Measurements from ENCODE around the gene ADAMTSL3. TPM values are rescaled to one million over a fixed set of nuclear protein-coding genes. Genes with fewer than 3 reads are reported as not detected.

The ADAMTSL3 gene
- total RNA-seq, 1 donor from 2014 or later = 0.67 TPM

DNA sequence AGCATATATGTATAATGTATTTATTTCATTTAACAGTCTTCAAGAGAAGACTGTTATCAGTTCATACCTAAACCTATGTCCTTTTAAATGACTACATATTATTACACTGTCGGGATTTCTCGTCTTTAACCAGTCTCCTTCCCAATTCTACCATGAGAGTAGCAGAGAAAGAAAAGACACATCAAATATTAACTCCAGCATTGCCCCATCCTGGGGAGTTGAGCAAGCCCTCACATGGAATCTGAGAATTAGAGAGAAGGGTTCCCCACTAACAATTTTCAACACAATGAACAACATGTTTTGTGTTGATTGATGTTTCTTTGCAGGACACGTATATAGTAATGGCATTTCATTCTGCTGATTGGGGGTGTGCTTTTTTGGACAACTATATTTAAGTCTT lies 257.4 kb downstream of the ADAMTSL3 start:
- Histone ChIP-seq H3K4me3 (ENCODE audit: low read depth, low read length) (no peak overlapping the region), H3K36me3 (ENCODE audit: control insufficient read depth, insufficient read depth, low read length) (no peaks in the 10 kb centered on the region)
- TF ChIP-seq CTCF (IDR thresholded peaks at IDR 0.05; ENCODE audit: insufficient read depth, low read length, poor library complexity, severe bottlenecking) = no peak

DNA sequence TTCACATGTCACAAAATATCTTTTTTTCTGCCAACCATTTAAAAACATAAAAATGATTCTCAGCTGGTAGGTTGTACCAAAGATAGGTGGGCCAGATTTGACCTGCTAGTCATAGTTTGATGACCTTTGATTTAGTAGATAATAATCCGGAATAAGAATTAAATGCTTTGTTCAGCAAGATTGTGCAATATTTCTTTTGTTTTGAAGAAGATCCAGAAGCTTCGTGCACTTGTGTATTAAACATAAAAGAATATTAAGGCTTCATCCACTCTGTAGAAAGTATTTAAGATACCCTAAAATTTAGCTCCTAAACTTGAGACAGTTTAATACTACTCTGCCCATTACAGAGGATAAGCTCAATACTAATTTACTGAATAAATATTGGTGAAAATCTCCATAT lies 258.4 kb downstream of the ADAMTSL3 start:
- Histone ChIP-seq H3K4me3 (ENCODE audit: low read depth, low read length) (no peak overlapping the region), H3K36me3 (ENCODE audit: control insufficient read depth, insufficient read depth, low read length) (no peaks in the 10 kb centered on the region), H3K27me3 (ENCODE audit: control insufficient read depth, insufficient read depth, low read length) (no peaks in the 10 kb centered on the region)
- DNase-seq (ENCODE audit: low read depth) = no peak
- no peak for TF ChIP-seq CTCF (IDR thresholded peaks at IDR 0.05; ENCODE audit: insufficient read depth, low read length, poor library complexity, severe bottlenecking)

More for the DNA sequence above, 257.4 kb downstream of the ADAMTSL3 start:
- no peaks in the 10 kb centered on the region for H3K27me3 ChIP-seq (ENCODE audit: control insufficient read depth, insufficient read depth, low read length)
- no peak for DNase-seq (ENCODE audit: low read depth)

DNA sequence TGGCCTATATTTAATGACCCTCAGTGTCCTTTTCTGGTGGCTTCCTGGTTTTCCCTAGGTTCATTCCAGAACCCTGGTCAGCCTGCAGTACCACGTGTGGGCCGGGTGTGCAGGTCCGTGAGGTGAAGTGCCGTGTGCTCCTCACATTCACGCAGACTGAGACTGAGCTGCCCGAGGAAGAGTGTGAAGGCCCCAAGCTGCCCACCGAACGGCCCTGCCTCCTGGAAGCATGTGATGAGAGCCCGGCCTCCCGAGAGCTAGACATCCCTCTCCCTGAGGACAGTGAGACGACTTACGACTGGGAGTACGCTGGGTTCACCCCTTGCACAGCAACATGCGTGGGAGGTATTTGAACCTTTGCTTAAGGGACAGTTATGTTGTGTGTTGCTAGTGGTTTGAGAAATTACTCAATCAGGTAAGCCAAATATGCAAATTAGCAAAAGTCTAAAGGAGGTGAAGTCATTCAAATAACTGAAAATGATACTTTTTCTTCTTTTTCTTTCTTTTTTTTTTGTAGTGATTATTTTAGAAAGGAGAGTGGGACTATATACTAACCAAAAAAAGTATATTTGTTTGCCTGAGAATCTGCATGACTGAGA lies 259.2 kb downstream of the ADAMTSL3 start:
- Histone ChIP-seq H3K36me3 (ENCODE audit: control insufficient read depth, insufficient read depth, low read length) (no peaks in the 10 kb centered on the region), H3K27me3 (ENCODE audit: control insufficient read depth, insufficient read depth, low read length) (no peaks in the 10 kb centered on the region), H3K4me3 (ENCODE audit: low read depth, low read length) (no peak overlapping the region)
- DNase-seq (ENCODE audit: low read depth) = no peak
- no peak for TF ChIP-seq CTCF (IDR thresholded peaks at IDR 0.05; ENCODE audit: insufficient read depth, low read length, poor library complexity, severe bottlenecking)

- DNase-seq (ENCODE audit: low read depth) = no peak
- no peaks in the 10 kb centered on the region for H3K36me3 ChIP-seq (ENCODE audit: control insufficient read depth, insufficient read depth, low read length)
- no peak overlapping the region for H3K4me3 ChIP-seq (ENCODE audit: low read depth, low read length)
- no peak for TF ChIP-seq CTCF (IDR thresholded peaks at IDR 0.05; ENCODE audit: insufficient read depth, low read length, poor library complexity, severe bottlenecking)
- H3K27me3 ChIP-seq (ENCODE audit: control insufficient read depth, insufficient read depth, low read length) = no peaks in the 10 kb centered on the region
These were observed 261.0 kb downstream of the ADAMTSL3 start for GRCh38 chr15:83914906-83915305.

DNA sequence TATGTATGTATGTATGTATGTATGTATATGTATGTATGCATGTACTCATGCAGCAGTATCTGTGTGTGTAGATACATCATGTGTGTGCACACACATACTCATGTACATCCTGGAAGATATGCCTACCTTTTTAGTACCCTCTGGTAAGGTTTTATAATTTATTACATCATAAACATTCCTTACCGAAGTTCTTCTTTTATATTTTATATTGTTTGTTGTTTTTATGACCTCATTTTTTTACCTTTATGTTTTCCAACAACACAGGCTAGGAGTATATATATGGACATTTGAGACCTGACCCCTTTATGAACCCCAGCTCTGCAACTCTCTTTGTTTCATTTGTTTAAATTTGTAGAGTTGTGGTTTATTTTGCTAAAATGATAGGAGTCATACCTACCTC lies 263.5 kb downstream of the ADAMTSL3 start:
- Histone ChIP-seq H3K36me3 (ENCODE audit: control insufficient read depth, insufficient read depth, low read length) (no peaks in the 10 kb centered on the region), H3K27me3 (ENCODE audit: control insufficient read depth, insufficient read depth, low read length) (no peaks in the 10 kb centered on the region), H3K4me3 (ENCODE audit: low read depth, low read length) (no peak overlapping the region)
- DNase-seq (ENCODE audit: low read depth) = no peak
- no peak for TF ChIP-seq CTCF (IDR thresholded peaks at IDR 0.05; ENCODE audit: insufficient read depth, low read length, poor library complexity, severe bottlenecking)

DNA sequence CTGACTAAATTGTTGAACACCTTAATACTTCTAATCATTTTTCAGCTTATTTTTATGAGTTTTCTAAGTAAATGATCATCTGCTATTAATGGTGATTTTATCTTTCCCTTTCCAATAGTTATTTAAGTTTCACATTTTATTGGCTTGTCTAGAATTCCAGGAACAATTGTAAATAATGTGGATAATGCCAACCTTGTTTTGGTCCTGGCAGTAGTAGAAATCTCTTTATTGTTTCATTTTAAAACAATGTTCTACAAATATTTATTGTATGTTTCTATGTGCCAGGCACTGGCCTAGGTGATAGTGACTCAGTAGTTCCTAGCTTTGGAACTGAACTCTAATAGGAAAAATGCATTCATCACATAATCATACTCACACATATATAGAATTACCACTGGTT lies 264.1 kb downstream of the ADAMTSL3 start:
- Histone ChIP-seq H3K36me3 (ENCODE audit: control insufficient read depth, insufficient read depth, low read length) (no peaks in the 10 kb centered on the region), H3K4me3 (ENCODE audit: low read depth, low read length) (no peak overlapping the region), H3K27me3 (ENCODE audit: control insufficient read depth, insufficient read depth, low read length) (no peaks in the 10 kb centered on the region)
- DNase-seq (ENCODE audit: low read depth) = no peak
- no peak for TF ChIP-seq CTCF (IDR thresholded peaks at IDR 0.05; ENCODE audit: insufficient read depth, low read length, poor library complexity, severe bottlenecking)
